ENCODE results near the gene BRAF.
"Not testable (repeated sequence)": the region's sequence is repeated elsewhere in the genome, so short reads cannot be mapped to it uniquely, and the experiment has no call there.

The BRAF gene

GRCh38 chr7:140877249-140877524, 47.5 kb downstream of the BRAF start:
- DNase-seq (ENCODE audit: low read depth in 2 of 2) = no peak

GRCh38 chr7:140876519-140877248, 48.0 kb downstream of the BRAF start:
- no peak for DNase-seq (ENCODE audit: low read depth in 2 of 2)

GRCh38 chr7:140873434-140873833, 51.3 kb downstream of the BRAF start:
- DNase-seq (ENCODE audit: low read depth in 2 of 2) = no peak

- no peak for DNase-seq (ENCODE audit: low read depth in 2 of 2)
Observed at GRCh38 chr7:140870003-140870402, 54.7 kb downstream of the BRAF start.

GRCh38 chr7:140869430-140869829, 55.3 kb downstream of the BRAF start:
- no peak for DNase-seq (ENCODE audit: low read depth in 2 of 2)

- DNase-seq (ENCODE audit: low read depth in 2 of 2) = no peak
Observed at GRCh38 chr7:140867467-140868462, 57.0 kb downstream of the BRAF start.

GRCh38 chr7:140866926-140867325, 57.8 kb downstream of the BRAF start:
- DNase-seq (ENCODE audit: low read depth in 2 of 2) = no peak

- DNase-seq (ENCODE audit: low read depth in 2 of 2) = no peak
Observed at GRCh38 chr7:140864732-140865131, 60.0 kb downstream of the BRAF start.

- no peak for DNase-seq (ENCODE audit: low read depth in 2 of 2)
Observed at GRCh38 chr7:140863867-140864266, 60.9 kb downstream of the BRAF start.

- DNase-seq (ENCODE audit: low read depth in 2 of 2) = no peak
Observed at GRCh38 chr7:140863184-140863583, 61.5 kb downstream of the BRAF start.

- no peak for DNase-seq (ENCODE audit: low read depth in 2 of 2)
Observed at GRCh38 chr7:140857048-140857447, 67.7 kb downstream of the BRAF start.

- DNase-seq (ENCODE audit: low read depth in 2 of 2) = no peak
Observed at GRCh38 chr7:140841166-140841715, 83.5 kb downstream of the BRAF start.

- no peak for DNase-seq (ENCODE audit: low read depth in 2 of 2)
Observed at GRCh38 chr7:140831724-140832123, 93.0 kb downstream of the BRAF start.

- DNase-seq (ENCODE audit: low read depth in 2 of 2) = no peak
Observed at GRCh38 chr7:140829720-140830119, 95.0 kb downstream of the BRAF start.

GRCh38 chr7:140828741-140829140, 96.0 kb downstream of the BRAF start:
- DNase-seq (ENCODE audit: low read depth in 2 of 2) = no peak

GRCh38 chr7:140817383-140817782, 107.3 kb downstream of the BRAF start:
- not testable (repeated sequence) for DNase-seq (ENCODE audit: low read depth in 2 of 2)

- DNase-seq (ENCODE audit: low read depth in 2 of 2) = peak; percentile 18 to 46
Observed at GRCh38 chr7:140810830-140811556, 113.7 kb downstream of the BRAF start.

- DNase-seq (ENCODE audit: low read depth in 2 of 2) = no peak
Observed at GRCh38 chr7:140810385-140810784, 114.3 kb downstream of the BRAF start.

GRCh38 chr7:140778975-140779374, 145.8 kb downstream of the BRAF start:
- DNase-seq (ENCODE audit: low read depth in 2 of 2) = no peak

GRCh38 chr7:140778568-140778967, 146.2 kb downstream of the BRAF start:
- DNase-seq (ENCODE audit: low read depth in 2 of 2) = no peak

GRCh38 chr7:140774371-140774770, 150.4 kb downstream of the BRAF start:
- DNase-seq (ENCODE audit: low read depth in 2 of 2) = no peak

- DNase-seq (ENCODE audit: low read depth in 2 of 2) = no peak
Observed at GRCh38 chr7:140773104-140773503, 151.6 kb downstream of the BRAF start.

Measured in stimulated activated CD4-positive, alpha-beta T cell treated with anti-CD3 and anti-CD28 coated beads, Interleukin-4, amount 100 ng/mL, for 48 hours (primary cell).